HG02938 (cell line): ENCODE data around the gene MPND.

ENCODE experiments used
- ATAC-seq: cut with Tn5 transposase; IDR thresholded peaks from one replicate; pipeline ENCODE4 v1.9.1; 2021; ENCODE audit warnings: mild to moderate bottlenecking, moderate library complexity; ENCODE audit not compliant: unreplicated experiment

Gene MPND

GRCh38 chr19:4365791-4366665 is 22.7 kb downstream of the MPND start:
- no peak for ATAC-seq

- no peak for ATAC-seq
Measured at GRCh38 chr19:4366666-4367335, 23.4 kb downstream of the MPND start.

DNA sequence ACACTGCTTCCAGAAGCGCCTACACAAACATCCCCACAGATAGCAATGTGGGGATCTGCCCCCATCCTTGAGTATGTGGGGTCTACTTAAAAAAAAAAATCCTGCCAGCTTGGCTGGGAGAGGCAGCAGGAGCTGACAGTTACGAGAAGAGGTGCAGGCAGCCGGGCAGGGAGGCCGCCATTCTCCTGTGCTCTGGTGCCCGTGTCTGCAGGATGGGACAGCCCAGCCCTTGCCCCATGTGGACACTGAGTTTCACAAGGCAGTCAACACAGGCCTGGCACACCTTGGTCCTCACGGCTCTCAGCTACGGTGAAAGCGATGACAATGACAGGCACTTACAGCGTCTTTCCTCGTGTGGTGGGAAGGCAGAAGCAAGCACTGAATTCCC is 24.0 kb downstream of the MPND start:
- no peak for ATAC-seq

GRCh38 chr19:4367781-4368127 is 24.4 kb downstream of the MPND start:
- no peak for ATAC-seq

GRCh38 chr19:4368128-4368820 is 24.9 kb downstream of the MPND start:
- ATAC-seq: no peak

GRCh38 chr19:4369109-4369887 is 25.9 kb downstream of the MPND start:
- ATAC-seq: peak; percentile 46

DNA sequence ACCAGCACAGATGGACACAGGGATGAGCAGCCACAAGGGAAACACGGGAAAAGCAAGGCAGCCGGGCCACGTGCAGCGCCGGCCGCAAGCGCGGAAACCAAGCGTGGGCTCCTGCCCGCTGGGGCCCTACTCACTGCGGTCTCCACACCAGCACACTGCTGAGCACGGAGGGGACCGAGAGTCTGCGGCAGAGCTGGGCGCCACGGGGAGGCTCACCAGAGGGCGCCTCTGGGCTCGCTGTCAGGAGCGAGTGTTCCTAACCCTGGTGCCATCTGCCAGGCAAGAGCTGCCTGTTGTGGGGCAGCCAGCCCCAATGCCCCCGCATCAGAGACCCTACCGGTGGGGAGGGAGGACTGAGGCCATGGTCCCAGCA is 26.5 kb downstream of the MPND start:
- ATAC-seq: no peak

DNA sequence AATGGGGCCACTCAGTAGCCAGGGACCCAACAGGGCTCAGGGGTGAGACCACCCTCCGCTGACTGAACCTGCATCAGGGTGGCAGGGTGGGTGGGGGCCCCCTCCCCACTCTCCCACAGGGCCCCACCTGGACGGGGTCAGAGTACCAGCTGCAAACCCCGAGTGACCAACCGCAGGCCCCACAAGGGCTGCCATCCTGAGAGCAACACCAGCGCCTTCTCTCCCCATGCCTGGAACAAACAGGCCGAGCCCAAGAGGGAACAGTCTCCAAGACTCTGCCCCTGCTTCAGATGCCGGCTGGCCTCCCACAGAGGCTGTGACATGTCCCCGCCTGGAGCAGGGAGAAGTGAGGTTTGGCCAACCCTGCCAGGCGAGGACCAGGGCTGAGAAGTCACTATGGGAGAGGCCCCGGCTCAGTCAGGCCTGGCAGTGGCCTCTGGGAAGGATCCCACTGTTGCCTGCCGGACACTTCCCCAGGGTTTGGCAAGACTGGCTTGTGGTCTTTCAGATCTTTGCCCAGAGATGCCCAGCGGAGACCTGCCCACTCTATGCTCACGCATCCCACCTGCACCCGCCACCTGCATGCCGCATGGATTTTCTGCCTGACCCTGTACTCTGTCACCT is 27.2 kb downstream of the MPND start:
- no peak for ATAC-seq

- ATAC-seq: no peak
Measured at GRCh38 chr19:4371247-4372164, 28.1 kb downstream of the MPND start.

- no peak for ATAC-seq
Measured at GRCh38 chr19:4372165-4373012, 29.0 kb downstream of the MPND start.

DNA sequence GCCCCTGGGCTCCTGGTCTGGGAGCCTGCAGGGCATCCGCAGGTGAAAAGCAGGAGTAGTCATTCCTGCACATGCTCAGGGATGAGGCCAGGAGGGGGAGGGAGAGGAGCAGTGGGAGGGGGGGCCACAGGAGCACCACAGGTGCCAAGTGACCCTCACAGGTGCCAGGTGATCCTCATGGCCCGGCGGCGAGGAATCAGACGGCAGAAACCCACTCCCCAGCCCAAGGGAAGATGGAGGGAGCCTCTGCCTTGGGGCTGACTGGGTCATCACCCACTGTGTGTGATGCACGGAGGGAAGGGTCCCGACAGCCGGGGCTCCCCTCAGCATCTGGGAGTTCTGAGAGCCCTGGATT is 29.6 kb downstream of the MPND start:
- ATAC-seq: no peak

DNA sequence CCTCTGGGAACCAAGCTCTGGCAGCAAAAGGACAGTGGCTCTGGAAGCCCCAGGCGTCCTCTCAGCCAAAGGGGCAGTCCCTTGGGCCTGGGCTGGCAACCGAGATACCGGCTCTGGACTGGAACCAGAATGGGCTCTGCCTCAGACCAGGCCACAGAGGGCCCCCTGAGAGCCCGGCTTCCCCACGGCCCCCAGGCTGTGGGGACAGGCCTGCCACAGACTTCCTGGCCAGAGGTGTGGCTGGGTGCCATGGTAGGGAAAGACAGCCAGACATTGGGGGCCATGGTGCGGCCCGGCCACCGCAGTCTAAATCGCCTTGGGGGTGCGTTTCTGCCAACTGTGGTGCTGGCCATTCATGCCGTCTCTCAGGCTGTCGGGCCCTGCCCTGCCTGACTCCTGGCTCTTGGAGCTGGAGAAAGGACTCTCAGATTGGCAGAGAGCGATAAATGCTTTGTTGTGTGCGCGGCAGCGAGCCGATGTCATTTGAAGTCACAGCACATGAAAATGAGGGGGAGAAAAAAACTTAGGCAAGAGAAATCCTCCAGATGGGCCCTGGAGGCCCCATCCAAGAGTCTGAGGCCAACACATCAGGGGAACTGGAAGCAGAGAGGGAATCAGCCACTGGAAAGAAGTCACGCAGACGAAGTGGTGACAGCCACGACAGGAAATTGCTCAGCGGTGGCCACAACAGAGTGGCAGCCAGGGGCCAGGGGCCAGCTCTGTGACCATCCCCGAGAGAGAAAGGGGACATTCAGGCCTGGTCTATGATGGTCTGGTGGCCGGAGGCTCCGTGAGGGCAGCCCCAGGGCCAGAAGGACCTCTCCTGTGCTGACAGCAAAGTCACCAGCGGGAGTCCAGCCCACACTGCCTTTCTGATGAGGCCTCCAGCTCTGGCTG is 30.5 kb downstream of the MPND start:
- ATAC-seq: no peak

DNA sequence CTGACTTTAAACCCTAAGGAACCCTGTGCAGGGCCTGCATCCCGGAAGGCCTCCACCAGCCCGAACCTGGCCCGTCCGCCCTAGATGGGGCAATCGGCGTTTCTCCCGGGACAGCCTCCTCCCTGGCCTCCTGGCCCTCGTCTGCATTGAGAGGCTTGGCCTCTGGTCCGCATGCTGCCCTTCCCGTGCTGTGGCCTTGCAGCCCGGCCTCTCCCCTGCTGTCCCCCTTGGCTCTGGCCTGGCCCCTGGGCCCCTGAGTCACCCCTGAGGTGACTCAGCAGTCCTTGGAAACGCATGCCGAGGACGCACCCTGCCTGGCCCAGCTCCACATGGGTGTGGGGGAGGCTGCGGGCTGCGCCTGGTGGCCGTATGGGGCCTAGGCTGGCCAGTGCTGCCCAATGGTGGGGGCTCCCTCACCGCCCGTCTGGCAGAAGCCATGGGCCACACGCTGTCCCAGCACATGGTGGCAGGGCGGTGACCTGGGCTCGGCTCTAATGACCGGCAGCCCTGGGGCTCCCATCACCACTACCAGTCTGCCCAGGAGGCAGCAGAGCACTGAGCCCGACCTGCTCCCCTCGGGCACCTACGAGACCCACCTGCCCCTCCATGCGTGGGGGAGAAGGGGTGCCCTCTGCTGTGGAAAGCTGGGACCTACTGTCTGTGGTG is 31.3 kb downstream of the MPND start:
- no peak for ATAC-seq

GRCh38 chr19:4375164-4376027 is 32.0 kb downstream of the MPND start:
- ATAC-seq: no peak

DNA sequence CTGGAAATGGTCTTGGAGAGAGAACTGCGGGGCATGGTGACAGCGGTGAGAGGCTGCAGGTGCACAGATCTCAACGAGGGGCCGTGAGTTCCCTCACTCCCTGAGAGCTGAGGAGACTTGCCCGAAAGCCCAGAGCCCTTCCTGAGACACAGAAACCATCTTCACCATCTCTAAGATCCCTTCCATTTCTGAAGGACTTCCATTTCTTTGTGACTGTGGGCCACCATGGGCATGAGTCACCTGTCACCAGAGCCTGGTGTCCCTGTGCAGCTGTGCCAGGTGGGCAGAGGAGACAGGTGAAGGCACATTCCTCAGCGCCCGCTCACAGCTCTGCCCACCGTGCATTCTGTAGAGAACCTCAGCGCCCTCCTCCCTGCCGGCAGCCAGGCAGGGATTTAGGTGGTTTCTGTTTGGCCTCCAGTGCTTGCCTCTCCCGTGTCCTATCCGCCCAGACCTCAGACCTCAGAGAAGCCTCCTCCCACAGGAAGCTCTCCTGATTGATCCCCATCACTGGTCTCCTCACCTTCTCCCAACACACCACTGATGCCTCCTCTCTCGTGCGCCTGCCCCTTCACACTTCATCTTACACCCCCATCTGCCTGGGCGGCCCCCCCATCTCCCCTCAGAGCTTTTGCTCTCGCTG is 32.8 kb downstream of the MPND start:
- ATAC-seq: no peak

GRCh38 chr19:4376671-4376990 is 33.3 kb downstream of the MPND start:
- ATAC-seq: no peak
